Ureter (tissue), 1 donor: ENCODE data around the gene ASB12. TPM values are rescaled to one million over a fixed set of nuclear protein-coding genes. Genes with fewer than 3 reads are reported as not detected.

Experiments
- DNase-seq: peaks from one replicate; pipeline ENCODE4 v3.0.0-alpha.2; 2020; ENCODE audit warnings: low spot score
- total RNA-seq: library from RNA; stranded (reverse); gene quantifications from one replicate; pipeline ENCODE4 v1.2.4, GENCODE V29; 2023
- donor health status: DM: yes; HTN: yes; CAD: no.

Gene ASB12
- total RNA-seq, 1 donor from 2014 or later, result 2.1 TPM

DNA sequence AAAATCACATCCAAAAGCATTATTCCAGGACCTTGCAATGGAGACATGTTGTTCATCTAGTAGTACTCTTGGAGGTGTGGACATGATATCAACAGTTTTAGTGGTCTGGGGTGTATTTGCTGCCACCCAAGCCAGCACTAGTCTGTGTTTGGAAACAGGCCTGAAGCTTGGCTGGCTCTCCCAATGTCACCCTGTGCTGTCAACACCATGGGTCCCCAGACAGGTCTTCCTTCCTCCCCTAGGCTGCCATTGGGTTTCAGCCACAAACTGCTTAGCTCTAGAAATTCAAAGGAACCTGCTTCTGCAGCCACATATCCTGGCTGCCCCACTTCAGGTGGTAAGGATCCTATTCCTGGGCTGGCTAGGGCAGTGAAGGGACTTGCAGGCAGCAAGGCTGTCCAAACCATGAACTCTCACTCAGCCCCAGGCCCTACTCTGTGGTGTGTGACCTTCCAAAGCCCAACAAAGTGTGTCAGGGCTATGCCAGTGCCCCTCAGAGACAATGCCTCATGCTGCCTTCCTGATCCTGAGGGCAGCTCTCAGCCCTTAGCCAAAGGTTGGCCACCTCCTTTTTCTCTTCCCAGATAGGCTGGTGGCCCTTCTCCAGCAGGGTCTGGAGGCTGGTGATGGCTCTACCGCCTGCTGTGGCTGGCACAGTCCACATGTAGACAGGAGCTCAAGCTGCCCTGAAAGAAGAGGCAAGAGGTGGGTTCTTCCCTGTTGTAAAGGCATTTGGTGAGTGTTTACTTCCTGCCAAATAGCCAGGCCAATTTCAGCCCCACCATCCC is 43.2 kb downstream of the ASB12 start:
- DNase-seq, result peak; percentile 36

DNA sequence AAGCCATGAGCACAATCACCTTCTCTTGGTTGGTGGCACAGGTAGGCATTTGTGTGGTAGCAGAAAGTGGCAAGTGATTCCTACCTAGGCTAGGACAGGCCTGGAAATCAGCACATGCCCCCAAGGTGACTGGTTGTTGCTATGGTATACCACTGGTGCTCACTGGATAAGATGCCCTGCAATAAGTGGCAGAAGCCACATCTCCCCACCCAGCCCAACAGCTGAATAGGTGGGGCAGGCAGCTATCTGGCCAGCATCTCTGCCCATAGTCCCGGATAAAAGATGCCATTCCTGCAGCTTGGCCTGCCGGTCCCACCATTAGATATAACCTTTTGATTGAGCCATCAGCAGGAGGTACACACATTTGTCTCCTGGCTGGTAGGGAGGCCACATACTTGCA is 46.0 kb downstream of the ASB12 start:
- DNase-seq, result peak; percentile 15

DNA sequence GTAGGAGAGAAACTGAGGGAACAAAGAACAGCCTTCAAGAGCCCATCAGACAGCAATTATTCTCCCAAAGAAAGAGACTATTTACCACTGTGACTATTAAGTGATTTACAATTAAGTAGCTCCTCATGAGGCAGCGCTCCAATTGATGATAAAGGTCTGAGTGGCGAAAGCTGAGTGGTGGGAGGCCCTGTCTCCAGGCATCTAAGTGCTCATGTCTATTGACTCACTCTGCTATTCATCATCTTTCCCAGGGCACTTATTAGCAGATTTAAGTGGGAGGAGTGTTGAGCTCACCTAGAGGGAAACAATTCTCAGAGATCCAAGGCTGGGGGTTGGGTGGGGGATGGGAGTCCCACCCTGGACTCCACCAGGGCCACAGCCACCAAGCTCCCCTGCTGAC is 48.2 kb downstream of the ASB12 start:
- DNase-seq, result no peak

DNA sequence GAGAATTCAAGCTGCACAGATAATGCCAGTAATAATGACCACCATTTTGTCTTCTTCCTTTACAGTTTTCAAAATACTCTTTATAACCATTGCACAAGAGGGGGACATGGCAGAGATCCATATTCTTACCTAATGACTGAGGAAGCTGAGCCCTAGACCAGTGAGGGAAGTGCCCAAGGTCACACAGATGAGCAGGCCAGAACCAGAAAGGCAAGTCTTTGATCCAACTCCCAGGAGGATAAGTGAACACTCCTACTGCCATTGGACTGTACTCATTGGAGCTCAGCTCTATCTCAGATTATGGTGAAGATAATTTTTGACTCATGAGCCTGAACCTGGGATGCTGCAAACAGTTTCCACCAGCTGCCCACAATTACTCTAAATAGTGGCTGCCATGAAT is 53.5 kb downstream of the ASB12 start:
- no peak for DNase-seq

Other genes with a start within 250 kb of the ASB12 start
- 7.6 TPM for gene AMER1, start 24.9 kb downstream of the ASB12 start, total RNA-seq
- gene MTMR8, start 164.8 kb upstream of the ASB12 start, total RNA-seq, result 13.0 TPM